Thoracic aorta (tissue), 2 donors: Measurements from ENCODE around the gene WWTR1. TPM values are rescaled to one million over a fixed set of nuclear protein-coding genes. Genes with fewer than 3 reads are reported as not detected.

Experiments
- ATAC-seq: fragments of 150-250 bp; one replicate; pipeline ENCODE4 v1.8.0; 2017; ENCODE audit warnings: low read depth; ENCODE audit not compliant: insufficient number of reproducible peaks, low FRiP score
- DNase-seq: peaks from one replicate; pipeline ENCODE4 v3.0.0-alpha.2; 2020; ENCODE audit warnings: low spot score
- H3K27ac ChIP-seq, 2 donors: fragments of 200-600 bp; sonication (generic); 1 replicate in 1 of 2; 2 replicates in 1 of 2; pipeline ENCODE4 v1.5.1; 2016; ENCODE audit warnings: mild to moderate bottlenecking in 2 of 2, moderate library complexity in 2 of 2
- H3K27me3 ChIP-seq: fragments of 200-600 bp; sonication (generic); replicated peaks from 2 replicates; pipeline ENCODE4 v1.6.0; 2016; ENCODE audit warnings: mild to moderate bottlenecking; ENCODE audit not compliant: insufficient read depth
- H3K36me3 ChIP-seq: fragments of 200-600 bp; sonication (generic); one replicate; pipeline ENCODE4 v1.5.1; 2016
- H3K4me1 ChIP-seq, 2 donors: fragments of 200-600 bp; sonication (generic); 1 replicate in 1 of 2; 2 replicates in 1 of 2; pipeline versions ENCODE4 v1.5.1 to v1.6.0; 2016; ENCODE audit warnings: low read depth in 2 of 2, mild to moderate bottlenecking in 1 of 2; ENCODE audit not compliant: control insufficient read depth in 1 of 2
- H3K4me3 ChIP-seq: fragments of 200-600 bp; sonication (generic); 2 replicates; pipeline ENCODE4 v1.5.1; 2016; ENCODE audit warnings: mild to moderate bottlenecking
- H3K9me3 ChIP-seq: fragments of 200-600 bp; sonication (generic); 2 replicates; pipeline ENCODE4 v1.5.1; 2016
- CTCF ChIP-seq: fragments of 200-600 bp; sonication (generic); IDR thresholded peaks from one replicate; pipeline ENCODE4 v1.5.1; 2019; ENCODE audit warnings: antibody characterized with exemption
- total RNA-seq, 2 donors: library from RNA; depleted of rRNA; stranded (reverse); fragments of >200 nt; gene quantifications; one replicate each; pipeline versions ENCODE4 v1.1.0 to v1.2.3, GENCODE V29; 2016

WWTR1 gene
- total RNA-seq, 2 donors from 2014 or later: 135 to 243 TPM

GRCh38 chr3:149660462-149660861 lies 2.6 kb upstream of the WWTR1 start:
- TF ChIP-seq CTCF: no peak
- Histone ChIP-seq H3K36me3 (no peaks in the 10 kb centered on the region), H3K4me3 (no peak overlapping the region), H3K4me1 (peaks cover 2 to 18% of the 10 kb centered on the region in 2 donors), H3K9me3 (no peaks in the 10 kb centered on the region), H3K27me3 (no peaks in the 10 kb centered on the region), H3K27ac (peak overlapping the region; percentile 56 to 97)
- ATAC-seq: no peak
- DNase-seq: no peak

DNA sequence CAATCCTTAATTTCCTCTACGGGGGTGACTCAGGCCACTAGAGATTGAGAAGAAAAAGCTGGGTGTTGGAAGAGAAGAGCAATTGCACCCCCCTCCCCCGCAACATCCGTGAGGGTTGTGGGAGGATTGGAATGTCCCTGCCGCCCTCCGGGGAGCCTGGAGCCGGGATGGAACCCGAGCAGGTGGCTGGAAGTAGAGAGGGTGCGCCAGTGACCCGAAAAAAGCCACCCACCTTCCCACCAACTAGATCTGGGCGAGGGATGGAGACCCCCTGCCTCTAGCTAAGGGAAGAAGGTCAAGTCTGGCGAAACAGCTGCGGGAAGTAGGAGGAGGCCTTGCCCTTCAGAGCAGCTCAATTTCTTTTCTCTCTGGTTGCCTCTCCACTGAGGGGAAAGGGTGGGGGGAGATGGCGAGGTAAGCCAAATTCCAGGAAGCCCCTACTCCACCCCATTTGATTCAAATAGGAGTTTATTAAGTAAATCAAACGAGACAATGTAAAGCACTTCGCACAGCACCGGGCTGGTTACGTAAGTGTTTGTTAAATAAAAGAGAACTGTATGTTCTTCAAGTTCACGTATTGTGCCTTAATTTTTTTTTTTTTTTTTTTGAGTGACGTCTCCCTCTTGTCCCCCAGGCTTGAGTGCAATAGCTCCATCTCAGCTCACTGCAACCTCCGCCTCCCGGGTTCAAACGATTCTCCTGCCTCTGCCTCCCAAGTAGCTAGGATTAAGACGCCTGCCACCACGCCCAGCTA lies 1.1 kb upstream of the WWTR1 start:
- peak; percentile 2 for ATAC-seq
- no peak for DNase-seq
- Histone ChIP-seq H3K9me3 (no peaks in the 10 kb centered on the region), H3K36me3 (no peaks in the 10 kb centered on the region), H3K27me3 (no peaks in the 10 kb centered on the region), H3K4me1 (peaks cover 2 to 32% of the 10 kb centered on the region in 2 donors), H3K4me3 (peak overlapping the region; percentile 90), H3K27ac (peak overlapping the region; percentile 97 to 100)
- TF ChIP-seq CTCF: no peak

- no peaks in the 10 kb centered on the region for H3K27me3 ChIP-seq
- peak overlapping the region; percentile 97 to 100 for H3K27ac ChIP-seq
- no peak for TF ChIP-seq CTCF
- no peaks in the 10 kb centered on the region for H3K9me3 ChIP-seq
- H3K4me3 ChIP-seq: peak overlapping the region; percentile 90
- H3K4me1 ChIP-seq: peaks cover 10 to 46% of the 10 kb centered on the region in 2 donors
- H3K36me3 ChIP-seq: peaks cover 2% of the 10 kb centered on the region
- DNase-seq (no peak), ATAC-seq (peak; percentile 27)
These were observed 402 bp downstream of the WWTR1 start for GRCh38 chr3:149657321-149657925.

- ATAC-seq: no peak
- peak overlapping the region; percentile 90 for H3K4me3 ChIP-seq
- H3K9me3 ChIP-seq: no peaks in the 10 kb centered on the region
- no peak for TF ChIP-seq CTCF
- H3K36me3 ChIP-seq: peaks cover 2% of the 10 kb centered on the region
- H3K27ac ChIP-seq: peak overlapping the region; percentile 97 to 100
- DNase-seq: no peak
- H3K27me3 ChIP-seq: no peaks in the 10 kb centered on the region
- peaks cover 10 to 58% of the 10 kb centered on the region in 2 donors for H3K4me1 ChIP-seq
These were observed 1.8 kb downstream of the WWTR1 start for GRCh38 chr3:149655826-149656574.

GRCh38 chr3:149654188-149654601 lies 3.6 kb downstream of the WWTR1 start:
- no peak for ATAC-seq
- Histone ChIP-seq H3K27ac (peak overlapping the region; percentile 42 to 97), H3K4me3 (peak overlapping the region; percentile 90)

More at GRCh38 chr3:149654188-149654601, 3.6 kb downstream of the WWTR1 start:
- Histone ChIP-seq H3K4me1 (peaks cover 17 to 70% of the 10 kb centered on the region in 2 donors), H3K36me3 (peaks cover 2% of the 10 kb centered on the region), H3K9me3 (no peaks in the 10 kb centered on the region), H3K27me3 (no peaks in the 10 kb centered on the region)
- no peak for TF ChIP-seq CTCF
- DNase-seq: no peak
